Keratinocyte (primary cell): ENCODE results near the gene CNP.

ENCODE experiments used
- EZH2 ChIP-seq: IDR thresholded peaks from one replicate; pipeline ENCODE4 v1.6.1; 2012; ENCODE audit warnings: inconsistent platforms, mild to moderate bottlenecking, low read length, moderate library complexity
- TF ChIP-seq, protein P1 (sequence below), 3 experiments: IDR thresholded peaks in 1 of 3; conservative IDR thresholded peaks in 1 of 3; optimal IDR thresholded peaks in 1 of 3; 2 replicates in 2 of 3; 3 replicates in 1 of 3; pipeline versions ENCODE3 to v1.5.1; 2011; ENCODE audit warnings: low read length in 3 of 3, mild to moderate bottlenecking in 3 of 3, moderate library complexity in 2 of 3, control low read depth in 1 of 3, inconsistent platforms in 1 of 3; ENCODE audit not compliant: insufficient read depth in 2 of 3; ENCODE audit errors: extremely low read depth in 1 of 3

DNA sequence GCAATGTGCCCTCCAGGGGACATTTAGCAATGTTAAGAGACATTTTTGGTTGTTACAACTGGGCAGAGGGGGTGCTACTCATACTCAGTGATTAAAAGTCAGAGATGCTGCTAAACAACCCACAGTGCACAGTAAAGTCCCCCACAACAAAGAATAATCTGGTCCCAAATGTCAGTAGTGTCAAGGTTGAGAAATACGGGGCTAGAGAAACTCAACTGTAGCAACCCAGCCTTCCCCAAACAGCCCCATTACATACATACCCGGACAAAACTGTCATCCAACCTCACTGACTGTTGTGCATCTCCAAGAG, 30.2 kb downstream of the CNP start:
- TF ChIP-seq, protein P1, sequence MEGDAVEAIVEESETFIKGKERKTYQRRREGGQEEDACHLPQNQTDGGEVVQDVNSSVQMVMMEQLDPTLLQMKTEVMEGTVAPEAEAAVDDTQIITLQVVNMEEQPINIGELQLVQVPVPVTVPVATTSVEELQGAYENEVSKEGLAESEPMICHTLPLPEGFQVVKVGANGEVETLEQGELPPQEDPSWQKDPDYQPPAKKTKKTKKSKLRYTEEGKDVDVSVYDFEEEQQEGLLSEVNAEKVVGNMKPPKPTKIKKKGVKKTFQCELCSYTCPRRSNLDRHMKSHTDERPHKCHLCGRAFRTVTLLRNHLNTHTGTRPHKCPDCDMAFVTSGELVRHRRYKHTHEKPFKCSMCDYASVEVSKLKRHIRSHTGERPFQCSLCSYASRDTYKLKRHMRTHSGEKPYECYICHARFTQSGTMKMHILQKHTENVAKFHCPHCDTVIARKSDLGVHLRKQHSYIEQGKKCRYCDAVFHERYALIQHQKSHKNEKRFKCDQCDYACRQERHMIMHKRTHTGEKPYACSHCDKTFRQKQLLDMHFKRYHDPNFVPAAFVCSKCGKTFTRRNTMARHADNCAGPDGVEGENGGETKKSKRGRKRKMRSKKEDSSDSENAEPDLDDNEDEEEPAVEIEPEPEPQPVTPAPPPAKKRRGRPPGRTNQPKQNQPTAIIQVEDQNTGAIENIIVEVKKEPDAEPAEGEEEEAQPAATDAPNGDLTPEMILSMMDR (optimal IDR thresholded peaks at IDR 0.05 in 1 of 3, IDR thresholded peaks at IDR 0.05 in 1 of 3, conservative IDR thresholded peaks at IDR 0.05 in 1 of 3; ENCODE audit: extremely low read depth in 1 of 3, insufficient read depth in 2 of 3, low read length in 3 of 3): no peak
- TF ChIP-seq EZH2: no peak
